K562 (cell line): ENCODE results near the gene SLC35A4. TPM values are rescaled to one million over a fixed set of nuclear protein-coding genes. Genes with fewer than 3 reads are reported as not detected.

Experiments used
- ARID1B ChIP-seq: fragments of 450-650 bp; IDR thresholded peaks from 2 replicates; pipeline ENCODE4 v1.6.1; 2016; ENCODE audit warnings: antibody characterized with exemption, mild to moderate bottlenecking, inconsistent platforms
- ATF3 ChIP-seq, 2 experiments: fragments of 450-650 bp in 1 of 2; sonication (generic) in 1 of 2; formaldehyde crosslinking in 1 of 2; IDR thresholded peaks in 1 of 2; conservative IDR thresholded peaks in 1 of 2; 2 replicates each; pipeline versions ENCODE4 v1.6.1 to v1.8.1; 2016 to 2023; ENCODE audit warnings: mild to moderate bottlenecking in 2 of 2, moderate library complexity in 2 of 2, inconsistent platforms in 1 of 2, missing genetic modification reagents in 1 of 2
- BACH1 ChIP-seq: fragments of 200-800 bp; sonication (Bioruptor generic); IDR thresholded peaks from 2 replicates; pipeline ENCODE4 v1.6.1; 2016; ENCODE audit warnings: missing genetic modification characterization, missing compliant biosample characterization
- CBFA2T3 ChIP-seq: fragments of 450-650 bp; IDR thresholded peaks from 2 replicates; pipeline ENCODE4 v1.6.1; 2017
- CHD4 ChIP-seq: fragments of 200-600 bp; sonication (generic); IDR thresholded peaks from 3 replicates; pipeline ENCODE4 v1.6.1; 2012; ENCODE audit warnings: low read depth, mild to moderate bottlenecking, mixed read lengths, low read length, inconsistent platforms; ENCODE audit not compliant: insufficient read depth, insufficient replicate concordance, poor library complexity, severe bottlenecking
- DACH1 ChIP-seq: fragments of 450-650 bp; IDR thresholded peaks from 2 replicates; pipeline ENCODE4 v1.6.1; 2018; ENCODE audit not compliant: partially characterized antibody
- DPF2 ChIP-seq: fragments of 450-650 bp; IDR thresholded peaks from 2 replicates; pipeline ENCODE4 v1.6.1; 2016
- EHMT2 ChIP-seq: fragments of 450-650 bp; IDR thresholded peaks from 2 replicates; pipeline ENCODE4 v1.6.1; 2018; ENCODE audit warnings: antibody characterized with exemption
- EP300 ChIP-seq: IDR thresholded peaks from 2 replicates; pipeline ENCODE4 v1.6.1; 2012; ENCODE audit warnings: low read length, improper control_type of control experiment
- IRF9 ChIP-seq: fragments of 450-650 bp; IDR thresholded peaks from 2 replicates; pipeline ENCODE4 v1.6.1; 2016; ENCODE audit warnings: missing biosample characterization, missing genetic modification characterization
- JUN ChIP-seq, 2 experiments: sonication (generic) in 1 of 2; formaldehyde crosslinking in 1 of 2; IDR thresholded peaks; 2 replicates each; pipeline versions ENCODE4 v1.6.1 to v1.8.0; 2012 to 2022; ENCODE audit warnings: borderline replicate concordance in 2 of 2, mild to moderate bottlenecking in 2 of 2, improper control_type of control experiment in 1 of 2, low read depth in 1 of 2, low read length in 1 of 2, missing genetic modification reagents in 1 of 2
- LARP7 ChIP-seq: fragments of 450-650 bp; IDR thresholded peaks from 2 replicates; pipeline ENCODE4 v1.6.1; 2016
- MEF2D ChIP-seq: conservative IDR thresholded peaks from 2 replicates; pipeline ENCODE4 v1.6.1; 2016; ENCODE audit warnings: low read depth, missing genetic modification characterization, missing compliant biosample characterization
- NBN ChIP-seq: fragments of 450-650 bp; IDR thresholded peaks from 2 replicates; pipeline ENCODE4 v1.6.1; 2016; ENCODE audit warnings: low read depth, mild to moderate bottlenecking
- NKRF ChIP-seq: fragments of 450-650 bp; IDR thresholded peaks from 2 replicates; pipeline ENCODE4 v1.6.1; 2016; ENCODE audit warnings: borderline replicate concordance
- SMAD4 ChIP-seq: fragments of 250-450 bp; sonication (Bioruptor Pico); conservative IDR thresholded peaks from 2 replicates; pipeline ENCODE4 v1.8.0; 2021; ENCODE audit warnings: inconsistent platforms, mild to moderate bottlenecking, moderate library complexity
- TFAP4 ChIP-seq: sonication (generic); formaldehyde crosslinking; IDR thresholded peaks from 2 replicates; pipeline ENCODE4 v1.8.0; 2022; ENCODE audit warnings: missing genetic modification reagents, mild to moderate bottlenecking, moderate library complexity, borderline replicate concordance
- THRB ChIP-seq: fragments of 450-650 bp; formaldehyde crosslinking; conservative IDR thresholded peaks from 2 replicates; pipeline ENCODE4 v1.4.0; 2022; ENCODE audit warnings: mild to moderate bottlenecking, missing genetic modification characterization
- TRIM24 ChIP-seq, 2 experiments: fragments of 450-650 bp; IDR thresholded peaks; 2 replicates each; pipeline ENCODE4 v1.6.1; 2016
- ZNF384 ChIP-seq: IDR thresholded peaks from 2 replicates; pipeline ENCODE4 v1.6.1; 2012; ENCODE audit warnings: low read depth, low read length, improper control_type of control experiment
- ZNF507 ChIP-seq: conservative IDR thresholded peaks from 2 replicates; pipeline ENCODE4 v1.6.1; 2017; ENCODE audit warnings: missing genetic modification characterization, missing compliant biosample characterization
- polyA plus RNA-seq, 8 experiments: library from polyadenylated mRNA; depleted of rRNA in 4 of 8; stranded (reverse) in 5 of 8; unstranded in 3 of 8; fragments of >200 nt; fragmentation: Nextera tagmentation in 2 of 8; fragmentation: Illumina TruSeq in 1 of 8; extraction: Ambion mirVana in 2 of 8; extraction: Trizol in 1 of 8; gene quantifications; 2 replicates each; pipeline versions ENCODE4 v1.2.1 to v1.2.3, GENCODE V29; 2011 to 2014; ENCODE audit warnings: inconsistent platforms in 1 of 8, missing spikeins in 1 of 8
- total RNA-seq, 7 experiments: library from RNA; depleted of rRNA in 6 of 7; stranded (reverse); fragments of >200 nt in 6 of 7; fragmentation: Illumina TruSeq in 2 of 7; extraction: Trizol in 2 of 7; gene quantifications; 2 replicates each; pipeline versions ENCODE4 v1.2.1 to v1.2.3, GENCODE V29; 2011 to 2021; ENCODE audit warnings: low replicate concordance in 1 of 7

The SLC35A4 gene
- total and polyA plus RNA-seq, 9 of the 15 experiments (the other 6 are each of a cell fraction or from before 2014, with no cell fraction given), result 21.8 to 171 (median 42.5) TPM

GRCh38 chr5:140554454-140554853 is 10.2 kb upstream of the SLC35A4 start (continued):
- TF ChIP-seq TFAP4, result peak; percentile 19; the same call in 1 of the 2 replicates
- 0 out of 2 replicates have a peak, but pooled peaks have one; percentile 37 for TF ChIP-seq LARP7
- peak; percentile 23; the same call in 1 of the 2 replicates for TF ChIP-seq NBN
- no peak for TF ChIP-seq ZNF507
- peak; percentile 80 for TF ChIP-seq DPF2
- peak; percentile 99 for TF ChIP-seq ATF3 (IDR thresholded peaks at IDR 0.05)
- peak; percentile 42; the same call in 1 of the 2 replicates for TF ChIP-seq ATF3 (CRISPR knock-in tag; conservative IDR thresholded peaks at IDR 0.05)
- peak; percentile 69 for TF ChIP-seq ARID1B
- no peak for TF ChIP-seq CHD4
- TF ChIP-seq EP300, result 0 out of 2 replicates have a peak, but pooled peaks have one; percentile 8
- TF ChIP-seq JUN (IDR thresholded peaks at IDR 0.05; ENCODE audit: borderline replicate concordance, low read depth, low read length), result peak; percentile 81
- no peak for TF ChIP-seq JUN (CRISPR knock-in tag; IDR thresholded peaks at IDR 0.05; ENCODE audit: borderline replicate concordance)
- no peak; the same call in 1 of the 2 replicates for TF ChIP-seq SMAD4 (CRISPR knock-in tag)
- TF ChIP-seq NKRF, result 0 out of 2 replicates have a peak, but pooled peaks have one; percentile 8
- TF ChIP-seq IRF9, result peak; percentile 76; the same call in 1 of the 2 replicates
- TF ChIP-seq TRIM24 (IDR thresholded peaks at IDR 0.05), result peak; percentile 39 to 57; a peak in 2 of 4 replicates
- peak; percentile 18 for TF ChIP-seq DACH1
- no peak for TF ChIP-seq ZNF384
- peak; percentile 65; the same call in 1 of the 2 replicates for TF ChIP-seq MEF2D (tag)
- 0 out of 2 replicates have a peak, but pooled peaks have one; percentile 48 for TF ChIP-seq THRB (CRISPR knock-in tag)
- 0 out of 2 replicates have a peak, but pooled peaks have one; percentile 59 for TF ChIP-seq EHMT2
- TF ChIP-seq CBFA2T3, result peak; percentile 62
- no peak for TF ChIP-seq BACH1 (tag)
